HL-60 (cell line): Measurements from ENCODE around the gene EMC9.

Source experiments
- DNase-seq, 2 experiments: peaks; one replicate each; pipeline ENCODE4 v3.0.0-alpha.2; 2010 to 2020; ENCODE audit warnings: low read depth in 1 of 2, low spot score in 1 of 2
- H3K27ac ChIP-seq: fragments of 250-450 bp; sonication (Bioruptor Pico); replicated peaks from 2 replicates; pipeline ENCODE4 v1.5.1; 2020; ENCODE audit warnings: mild to moderate bottlenecking, moderate library complexity
- H3K27me3 ChIP-seq: fragments of 250-450 bp; sonication (Bioruptor Pico); 2 replicates; pipeline ENCODE4 v1.5.1; 2021; ENCODE audit warnings: mild to moderate bottlenecking, moderate library complexity; ENCODE audit not compliant: insufficient read depth, poor library complexity, severe bottlenecking
- H3K4me3 ChIP-seq: replicated peaks from 2 replicates; pipeline ENCODE4 v1.5.1; 2011; ENCODE audit warnings: mild to moderate bottlenecking, control low read depth, low read length; ENCODE audit not compliant: insufficient read depth
- GABPA ChIP-seq: IDR thresholded peaks from 2 replicates; pipeline ENCODE4 v1.6.1; 2012; ENCODE audit warnings: low read depth
- POLR2AphosphoS5 ChIP-seq: IDR thresholded peaks from 2 replicates; pipeline ENCODE4 v1.6.1; 2012; ENCODE audit warnings: low read depth
- SPI1 ChIP-seq: IDR thresholded peaks from 2 replicates; pipeline ENCODE4 v1.6.1; 2012; ENCODE audit warnings: low read depth, mild to moderate bottlenecking, borderline replicate concordance
- TF ChIP-seq, protein P1 (sequence below): IDR thresholded peaks from one replicate; pipeline ENCODE4 v1.5.1; 2011; ENCODE audit warnings: low read length, control low read depth, inconsistent platforms; ENCODE audit not compliant: insufficient read depth
- TF ChIP-seq, protein P2 (sequence below): IDR thresholded peaks from 2 replicates; pipeline ENCODE4 v1.6.1; 2012; ENCODE audit warnings: low read depth; ENCODE audit not compliant: insufficient replicate concordance

Gene EMC9

DNA sequence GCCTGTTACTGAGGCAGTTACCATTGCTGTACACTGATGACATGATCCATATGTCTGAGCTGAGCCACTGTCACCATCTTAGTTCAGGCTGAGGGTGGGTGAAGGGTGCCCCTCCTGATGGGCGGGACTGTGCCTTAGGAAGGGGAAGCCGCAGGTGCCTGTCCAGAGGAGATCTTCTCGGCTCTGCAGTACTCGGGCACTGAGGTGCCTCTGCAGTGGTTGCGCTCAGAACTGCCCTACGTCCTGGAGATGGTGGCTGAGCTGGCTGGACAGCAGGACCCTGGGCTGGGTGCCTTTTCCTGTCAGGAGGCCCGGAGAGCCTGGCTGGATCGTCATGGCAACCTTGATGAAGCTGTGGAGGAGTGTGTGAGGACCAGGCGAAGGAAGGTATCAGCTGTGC lies 9.6 kb upstream of the EMC9 start:
- H3K4me3 ChIP-seq: no peak overlapping the region
- TF ChIP-seq, protein P1, sequence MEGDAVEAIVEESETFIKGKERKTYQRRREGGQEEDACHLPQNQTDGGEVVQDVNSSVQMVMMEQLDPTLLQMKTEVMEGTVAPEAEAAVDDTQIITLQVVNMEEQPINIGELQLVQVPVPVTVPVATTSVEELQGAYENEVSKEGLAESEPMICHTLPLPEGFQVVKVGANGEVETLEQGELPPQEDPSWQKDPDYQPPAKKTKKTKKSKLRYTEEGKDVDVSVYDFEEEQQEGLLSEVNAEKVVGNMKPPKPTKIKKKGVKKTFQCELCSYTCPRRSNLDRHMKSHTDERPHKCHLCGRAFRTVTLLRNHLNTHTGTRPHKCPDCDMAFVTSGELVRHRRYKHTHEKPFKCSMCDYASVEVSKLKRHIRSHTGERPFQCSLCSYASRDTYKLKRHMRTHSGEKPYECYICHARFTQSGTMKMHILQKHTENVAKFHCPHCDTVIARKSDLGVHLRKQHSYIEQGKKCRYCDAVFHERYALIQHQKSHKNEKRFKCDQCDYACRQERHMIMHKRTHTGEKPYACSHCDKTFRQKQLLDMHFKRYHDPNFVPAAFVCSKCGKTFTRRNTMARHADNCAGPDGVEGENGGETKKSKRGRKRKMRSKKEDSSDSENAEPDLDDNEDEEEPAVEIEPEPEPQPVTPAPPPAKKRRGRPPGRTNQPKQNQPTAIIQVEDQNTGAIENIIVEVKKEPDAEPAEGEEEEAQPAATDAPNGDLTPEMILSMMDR: no peak
- TF ChIP-seq GABPA (no peak), POLR2AphosphoS5 (no peak), SPI1 (no peak)
- TF ChIP-seq, protein P2, sequence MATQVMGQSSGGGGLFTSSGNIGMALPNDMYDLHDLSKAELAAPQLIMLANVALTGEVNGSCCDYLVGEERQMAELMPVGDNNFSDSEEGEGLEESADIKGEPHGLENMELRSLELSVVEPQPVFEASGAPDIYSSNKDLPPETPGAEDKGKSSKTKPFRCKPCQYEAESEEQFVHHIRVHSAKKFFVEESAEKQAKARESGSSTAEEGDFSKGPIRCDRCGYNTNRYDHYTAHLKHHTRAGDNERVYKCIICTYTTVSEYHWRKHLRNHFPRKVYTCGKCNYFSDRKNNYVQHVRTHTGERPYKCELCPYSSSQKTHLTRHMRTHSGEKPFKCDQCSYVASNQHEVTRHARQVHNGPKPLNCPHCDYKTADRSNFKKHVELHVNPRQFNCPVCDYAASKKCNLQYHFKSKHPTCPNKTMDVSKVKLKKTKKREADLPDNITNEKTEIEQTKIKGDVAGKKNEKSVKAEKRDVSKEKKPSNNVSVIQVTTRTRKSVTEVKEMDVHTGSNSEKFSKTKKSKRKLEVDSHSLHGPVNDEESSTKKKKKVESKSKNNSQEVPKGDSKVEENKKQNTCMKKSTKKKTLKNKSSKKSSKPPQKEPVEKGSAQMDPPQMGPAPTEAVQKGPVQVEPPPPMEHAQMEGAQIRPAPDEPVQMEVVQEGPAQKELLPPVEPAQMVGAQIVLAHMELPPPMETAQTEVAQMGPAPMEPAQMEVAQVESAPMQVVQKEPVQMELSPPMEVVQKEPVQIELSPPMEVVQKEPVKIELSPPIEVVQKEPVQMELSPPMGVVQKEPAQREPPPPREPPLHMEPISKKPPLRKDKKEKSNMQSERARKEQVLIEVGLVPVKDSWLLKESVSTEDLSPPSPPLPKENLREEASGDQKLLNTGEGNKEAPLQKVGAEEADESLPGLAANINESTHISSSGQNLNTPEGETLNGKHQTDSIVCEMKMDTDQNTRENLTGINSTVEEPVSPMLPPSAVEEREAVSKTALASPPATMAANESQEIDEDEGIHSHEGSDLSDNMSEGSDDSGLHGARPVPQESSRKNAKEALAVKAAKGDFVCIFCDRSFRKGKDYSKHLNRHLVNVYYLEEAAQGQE: no peak
- no peak for DNase-seq
- H3K27me3 ChIP-seq: no peaks in the 10 kb centered on the region
- no peak overlapping the region for H3K27ac ChIP-seq

DNA sequence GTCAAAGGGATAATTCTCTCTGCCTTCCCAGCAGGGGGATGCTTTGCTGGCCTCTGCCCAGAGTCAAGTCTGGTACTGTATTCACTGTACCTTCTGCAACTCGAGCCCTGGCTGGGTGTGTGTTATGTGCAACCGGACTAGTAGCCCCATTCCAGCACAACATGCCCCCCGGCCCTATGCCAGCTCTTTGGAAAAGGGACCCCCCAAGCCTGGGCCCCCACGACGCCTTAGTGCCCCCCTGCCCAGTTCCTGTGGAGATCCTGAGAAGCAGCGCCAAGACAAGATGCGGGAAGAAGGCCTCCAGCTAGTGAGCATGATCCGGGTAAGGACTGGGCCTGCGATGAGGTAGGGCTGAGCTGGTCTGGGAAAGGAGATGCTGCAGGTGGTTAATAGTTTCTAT lies 9.2 kb upstream of the EMC9 start:
- TF ChIP-seq, protein P2: no peak
- no peak for TF ChIP-seq POLR2AphosphoS5
- TF ChIP-seq GABPA: no peak
- TF ChIP-seq SPI1: no peak
- TF ChIP-seq, protein P1: no peak
- no peak for DNase-seq
- H3K4me3 ChIP-seq: no peak overlapping the region
- H3K27me3 ChIP-seq: no peaks in the 10 kb centered on the region
- no peak overlapping the region for H3K27ac ChIP-seq

GRCh38 chr14:24150061-24150460 lies 8.7 kb upstream of the EMC9 start:
- no peak for DNase-seq
- Histone ChIP-seq H3K4me3 (no peak overlapping the region), H3K27me3 (no peaks in the 10 kb centered on the region), H3K27ac (no peak overlapping the region)
- TF ChIP-seq POLR2AphosphoS5 (no peak), GABPA (no peak), SPI1 (no peak)
- TF ChIP-seq, protein P1: no peak
- TF ChIP-seq, protein P2: no peak
